Activated CD4-positive, alpha-beta T cell treated with anti-CD3 and anti-CD28 coated beads, Interleukin-2, amount 50 U/mL, for 4 hours (primary cell): Measurements from ENCODE around the gene WIPI1.
"Not testable (repeated sequence)": the region's sequence is repeated elsewhere in the genome, so short reads cannot be mapped to it uniquely, and the experiment has no call there.

Source experiments
- DNase-seq, 2 experiments: peaks; one replicate each; pipeline ENCODE4 v3.0.0-alpha.2; 2020

Gene WIPI1

GRCh38 chr17:68413597-68414560 is 43.4 kb downstream of the WIPI1 start:
- peak; percentile 58 for DNase-seq

DNA sequence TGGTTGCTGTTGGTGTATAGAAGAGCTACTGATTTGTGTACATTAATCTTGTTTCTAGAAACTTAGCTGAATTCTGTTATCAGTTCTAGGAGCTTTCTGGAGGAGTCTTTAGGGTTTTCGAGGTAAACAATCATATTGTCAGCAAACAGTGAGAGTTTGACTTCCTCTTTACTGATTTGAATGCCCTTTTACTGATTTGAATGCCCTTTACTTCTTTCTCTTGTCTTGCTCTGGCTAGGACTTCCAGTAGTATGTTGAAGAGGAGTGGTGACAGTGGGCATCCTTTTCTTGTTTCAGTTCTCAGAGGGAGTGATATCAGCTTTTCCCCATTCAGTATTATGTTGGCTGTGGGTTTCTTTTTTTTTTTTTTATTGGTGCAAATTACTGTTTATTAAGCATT is 49.6 kb downstream of the WIPI1 start:
- DNase-seq: not testable (repeated sequence)

- not testable (repeated sequence) for DNase-seq
These were observed 53.5 kb downstream of the WIPI1 start for GRCh38 chr17:68403837-68404236.

GRCh38 chr17:68403122-68403521 is 54.2 kb downstream of the WIPI1 start:
- DNase-seq: no peak

DNA sequence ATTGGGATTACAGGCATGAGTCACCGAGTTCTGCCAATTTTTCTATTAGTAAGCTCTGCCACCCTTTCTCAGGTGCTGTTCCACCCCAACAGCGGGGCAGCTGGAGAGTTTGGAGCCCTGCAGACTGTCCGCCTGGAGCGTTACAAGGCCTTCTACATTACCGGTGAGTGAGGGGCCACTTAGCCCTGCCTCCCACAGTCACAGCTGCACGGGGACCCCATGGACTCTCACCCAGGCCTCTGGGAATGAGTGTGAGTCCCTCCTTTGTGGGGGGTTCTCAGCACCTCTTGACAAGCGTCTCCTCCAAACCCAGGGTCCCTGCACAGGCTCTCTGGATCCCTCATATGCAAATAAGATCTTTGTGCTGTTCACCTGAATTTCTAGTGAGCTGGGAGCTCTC is 56.0 kb downstream of the WIPI1 start:
- no peak for DNase-seq

DNA sequence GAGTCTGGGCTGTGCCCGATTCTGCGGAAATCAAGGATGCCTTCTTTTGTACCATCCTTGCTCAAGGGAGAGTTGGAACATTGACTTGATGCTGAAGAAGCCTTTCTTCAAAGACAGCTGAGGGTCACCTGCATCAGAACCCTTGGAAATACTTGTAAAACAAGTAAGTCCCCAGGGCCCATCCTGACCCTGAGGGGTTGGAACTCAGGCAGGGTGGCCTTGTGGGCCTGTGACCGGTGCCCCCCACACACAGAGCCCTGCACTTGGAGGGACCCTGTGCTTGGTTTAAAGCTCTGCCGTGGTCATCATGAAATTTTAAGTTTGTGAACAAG is 56.9 kb downstream of the WIPI1 start:
- no peak for DNase-seq

- peak; percentile 40 to 54 for DNase-seq
These were observed 57.5 kb downstream of the WIPI1 start for GRCh38 chr17:68399638-68400403.

DNA sequence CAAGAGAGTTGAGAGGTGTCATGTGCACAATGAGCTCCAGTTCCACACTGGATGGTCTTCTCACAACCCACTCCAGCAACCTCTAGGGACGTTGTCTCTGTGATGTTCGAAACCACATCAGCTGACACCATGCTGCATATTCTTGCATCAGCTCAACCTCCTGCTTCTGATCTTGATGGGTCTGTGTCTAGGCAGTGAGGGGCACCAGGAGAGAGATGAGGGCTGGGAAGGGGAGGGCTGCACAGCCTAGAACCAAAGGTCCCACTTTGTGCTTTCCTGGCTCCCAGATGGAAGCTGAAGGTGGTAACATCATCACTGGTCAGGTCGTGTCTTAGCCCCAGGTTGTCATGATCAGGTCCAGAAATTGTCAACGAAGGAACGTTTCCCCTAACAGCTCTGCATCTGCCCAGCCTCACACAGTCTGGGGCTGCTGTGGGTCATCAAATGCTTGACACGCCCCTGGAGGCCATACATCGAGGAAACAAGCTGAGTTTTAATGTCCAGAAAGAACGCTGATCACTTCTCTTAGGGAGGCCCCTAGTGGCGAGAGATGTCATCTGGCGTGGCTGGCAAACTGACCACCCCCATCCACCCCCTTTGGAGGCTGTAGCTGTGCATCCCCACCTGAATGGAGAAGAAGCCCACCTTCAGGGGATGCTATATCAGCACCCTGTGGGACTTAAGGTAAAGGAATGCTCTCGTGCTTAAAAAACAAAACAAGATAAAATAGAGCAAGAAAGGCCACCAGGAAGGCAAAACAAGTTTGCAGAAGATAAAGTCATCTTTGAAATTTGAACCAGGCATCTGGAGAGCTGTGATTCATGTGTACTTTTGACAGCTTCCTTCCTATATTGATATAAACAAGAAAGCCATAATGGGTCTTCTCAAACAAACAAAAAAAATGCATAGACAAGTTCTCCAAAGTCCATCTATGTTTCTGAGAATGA is 58.3 kb downstream of the WIPI1 start:
- DNase-seq: no peak

GRCh38 chr17:68397108-68397536 is 60.2 kb downstream of the WIPI1 start:
- no peak for DNase-seq

GRCh38 chr17:68396226-68397107 is 60.8 kb downstream of the WIPI1 start:
- DNase-seq: no peak

- no peak for DNase-seq
These were observed 62.5 kb downstream of the WIPI1 start for GRCh38 chr17:68394608-68395331.

DNA sequence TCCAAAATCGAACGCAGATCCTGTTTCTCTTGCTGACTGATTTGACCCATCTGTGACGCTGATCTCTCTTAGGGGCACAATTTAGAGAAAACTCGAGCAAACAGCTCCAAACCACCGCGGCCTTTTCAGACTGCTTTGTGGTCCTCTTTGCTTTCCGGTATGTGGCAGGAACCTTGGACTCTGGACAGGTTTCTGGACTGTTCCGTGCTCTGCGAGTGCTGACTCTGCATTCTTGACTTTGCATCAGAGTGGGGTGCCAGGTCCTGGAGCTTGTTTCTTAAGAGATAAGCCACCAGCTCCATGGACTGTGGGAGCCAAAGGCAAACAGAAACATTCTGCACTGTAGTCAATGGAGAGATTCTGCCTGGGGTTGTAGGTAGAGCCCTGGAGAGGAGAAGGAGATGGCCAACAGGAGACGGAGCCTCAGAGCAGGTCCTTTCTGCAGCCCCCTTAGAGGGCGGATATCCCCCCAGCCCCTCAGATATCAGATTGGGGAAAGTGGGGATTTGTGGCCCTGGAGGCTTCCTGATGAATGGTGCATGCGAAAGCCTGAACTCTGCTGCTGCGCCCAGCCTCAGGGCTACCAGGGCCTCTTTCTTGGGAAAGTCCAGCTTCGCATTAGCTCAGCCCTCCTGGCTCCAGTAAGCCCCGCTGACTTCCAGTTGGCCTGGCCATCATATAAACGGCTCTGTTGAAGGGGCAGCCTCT is 65.6 kb downstream of the WIPI1 start:
- DNase-seq: no peak

DNA sequence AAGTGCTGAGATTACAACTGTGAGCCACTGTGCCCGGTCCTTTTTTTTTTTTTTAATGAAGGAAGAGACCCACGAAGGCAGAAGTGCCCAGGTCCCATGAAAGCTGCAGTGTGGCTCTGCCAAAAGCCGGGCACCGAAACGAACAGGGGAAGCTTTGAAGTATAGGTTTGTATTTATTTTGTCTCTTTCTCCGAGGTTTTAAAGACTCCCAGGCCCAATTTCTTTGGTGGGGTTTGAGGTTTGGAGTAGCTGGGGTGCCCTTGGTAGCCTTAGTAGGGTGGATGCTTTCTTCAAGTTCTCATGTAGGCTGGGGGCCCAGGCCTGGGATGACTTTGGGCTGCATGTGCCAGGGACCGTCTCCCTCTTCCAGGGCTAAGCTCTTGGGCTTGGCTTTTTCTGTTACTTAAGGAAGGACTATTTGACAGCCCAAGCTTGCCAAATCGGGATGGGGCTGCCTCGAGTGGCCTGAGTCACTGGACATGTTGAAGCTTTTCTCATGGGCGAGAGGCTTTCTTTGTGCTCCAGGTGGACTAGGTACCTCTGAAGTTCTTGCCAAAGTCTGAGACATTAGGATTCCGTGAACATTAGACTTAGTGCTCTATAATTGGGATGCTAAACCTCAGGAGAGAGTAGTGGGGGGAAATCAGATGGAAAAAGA is 66.3 kb downstream of the WIPI1 start:
- DNase-seq: no peak

GRCh38 chr17:68389041-68389440 is 68.3 kb downstream of the WIPI1 start:
- DNase-seq: no peak

- no peak for DNase-seq
These were observed 69.7 kb downstream of the WIPI1 start for GRCh38 chr17:68387435-68388218.

GRCh38 chr17:68385490-68386215 is 71.6 kb downstream of the WIPI1 start:
- no peak for DNase-seq

DNA sequence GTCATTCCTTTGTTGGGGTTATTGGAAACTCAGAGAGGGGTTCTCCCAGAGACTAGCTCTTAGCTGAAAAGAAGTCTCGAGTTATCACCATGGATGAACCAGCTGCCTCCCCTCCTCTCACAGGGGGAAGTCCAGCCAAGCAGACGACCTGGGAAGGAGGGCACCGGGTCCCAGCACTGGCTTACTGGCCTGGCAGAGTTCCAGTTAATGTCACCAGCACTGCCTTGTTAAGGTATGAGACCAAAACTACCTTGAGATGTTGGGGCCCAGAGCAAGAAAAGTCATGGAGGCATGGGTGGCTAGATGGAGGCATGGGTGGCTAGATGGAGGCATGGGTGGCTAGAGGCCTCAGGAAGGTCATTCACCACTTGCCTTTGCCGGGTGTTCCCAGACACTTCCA is 72.4 kb downstream of the WIPI1 start:
- no peak for DNase-seq

DNA sequence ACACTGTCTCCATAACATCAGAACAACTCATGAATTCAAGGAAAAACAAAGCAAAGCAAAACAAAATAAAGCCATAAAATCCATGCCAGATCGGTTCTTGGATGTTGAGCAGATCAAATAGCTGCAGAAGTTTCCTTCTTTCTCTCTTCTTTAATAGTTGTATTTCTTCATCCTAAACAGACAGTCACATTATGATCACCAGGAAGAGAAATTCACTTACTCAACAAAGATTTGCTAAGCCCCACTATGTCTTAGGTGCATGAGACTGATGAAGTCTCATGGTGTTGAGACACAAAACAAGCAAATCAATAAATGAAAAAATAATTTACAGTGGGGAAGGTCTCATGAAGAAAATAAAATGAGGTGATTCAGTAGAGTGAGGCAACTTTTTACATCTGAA is 72.8 kb downstream of the WIPI1 start:
- no peak for DNase-seq
